ENCODE results near the gene KCNN4. TPM values are rescaled to one million over a fixed set of nuclear protein-coding genes. Genes with fewer than 3 reads are reported as not detected.
A peak's percentile ranks its signal among the peaks of the same experiment; 100 is the strongest.

KCNN4 gene
- total RNA-seq, 2 donors from 2014 or later: 2.8 to 3.5 TPM

DNA sequence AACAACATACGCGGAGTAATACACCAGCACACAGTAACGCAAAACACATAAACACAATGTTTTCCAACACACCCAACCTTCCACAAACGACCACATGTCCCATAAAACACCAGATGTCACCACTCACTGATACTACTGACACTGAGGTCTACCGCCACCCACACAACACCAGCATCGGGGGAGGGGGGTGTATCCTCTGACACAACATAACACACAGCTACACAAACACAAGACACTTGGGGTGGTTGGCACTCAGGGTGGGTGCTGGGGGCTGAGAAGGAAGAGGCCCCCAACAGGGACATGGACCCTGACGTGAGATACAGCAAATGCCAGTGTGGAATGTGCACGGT, 1.5 kb upstream of the KCNN4 start:
- TF ChIP-seq, protein P1, sequence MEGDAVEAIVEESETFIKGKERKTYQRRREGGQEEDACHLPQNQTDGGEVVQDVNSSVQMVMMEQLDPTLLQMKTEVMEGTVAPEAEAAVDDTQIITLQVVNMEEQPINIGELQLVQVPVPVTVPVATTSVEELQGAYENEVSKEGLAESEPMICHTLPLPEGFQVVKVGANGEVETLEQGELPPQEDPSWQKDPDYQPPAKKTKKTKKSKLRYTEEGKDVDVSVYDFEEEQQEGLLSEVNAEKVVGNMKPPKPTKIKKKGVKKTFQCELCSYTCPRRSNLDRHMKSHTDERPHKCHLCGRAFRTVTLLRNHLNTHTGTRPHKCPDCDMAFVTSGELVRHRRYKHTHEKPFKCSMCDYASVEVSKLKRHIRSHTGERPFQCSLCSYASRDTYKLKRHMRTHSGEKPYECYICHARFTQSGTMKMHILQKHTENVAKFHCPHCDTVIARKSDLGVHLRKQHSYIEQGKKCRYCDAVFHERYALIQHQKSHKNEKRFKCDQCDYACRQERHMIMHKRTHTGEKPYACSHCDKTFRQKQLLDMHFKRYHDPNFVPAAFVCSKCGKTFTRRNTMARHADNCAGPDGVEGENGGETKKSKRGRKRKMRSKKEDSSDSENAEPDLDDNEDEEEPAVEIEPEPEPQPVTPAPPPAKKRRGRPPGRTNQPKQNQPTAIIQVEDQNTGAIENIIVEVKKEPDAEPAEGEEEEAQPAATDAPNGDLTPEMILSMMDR (IDR thresholded peaks at IDR 0.05): no peak
- H3K27me3 ChIP-seq (replicated peaks; ENCODE audit: insufficient read depth): no peaks in the 10 kb centered on the region
- DNase-seq (ENCODE audit: low spot score): no peak
- no peak for ATAC-seq (ENCODE audit: insufficient number of reproducible peaks, low FRiP score, low read depth)
- H3K4me1 ChIP-seq (ENCODE audit: control insufficient read depth in 1 of 2, low read depth in 2 of 2): peaks cover 10 to 15% of the 10 kb centered on the region in 2 donors
- H3K9me3 ChIP-seq: no peaks in the 10 kb centered on the region
- no peak overlapping the region for H3K4me3 ChIP-seq
- H3K27ac ChIP-seq: no peak overlapping the region
- no peaks in the 10 kb centered on the region for H3K36me3 ChIP-seq

DNA sequence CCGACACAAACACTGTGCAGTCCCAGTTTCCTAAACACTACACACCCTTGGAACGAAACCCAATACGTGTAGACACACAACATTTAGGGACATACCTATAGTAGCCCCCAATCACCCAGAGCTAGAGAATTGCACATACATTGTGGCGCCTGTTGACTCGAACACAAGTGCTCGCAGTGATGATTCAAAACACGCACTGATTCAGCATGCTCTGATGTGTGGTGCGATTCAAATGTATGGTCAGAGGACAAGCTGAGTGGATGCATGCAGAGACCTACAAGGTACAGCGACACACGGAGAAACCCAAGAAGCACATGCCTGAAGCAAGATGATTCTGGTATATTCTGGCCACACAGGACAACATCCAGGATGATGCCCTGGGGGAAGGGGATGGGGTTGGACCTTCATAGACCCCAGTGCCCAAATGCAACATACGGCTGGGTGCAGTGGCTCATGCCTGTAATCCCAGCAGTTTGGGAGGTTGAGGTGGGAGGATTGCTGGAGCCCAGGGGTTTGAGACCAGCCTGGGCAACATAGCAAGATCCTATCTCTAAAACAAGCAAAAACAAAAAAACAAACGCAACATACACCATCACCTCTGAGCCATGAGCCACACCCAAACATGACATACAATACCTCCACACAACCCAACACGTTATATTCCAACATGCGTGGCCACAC, 997 bp upstream of the KCNN4 start:
- Histone ChIP-seq H3K36me3 (no peaks in the 10 kb centered on the region), H3K4me3 (no peak overlapping the region), H3K9me3 (no peaks in the 10 kb centered on the region), H3K27me3 (replicated peaks; ENCODE audit: insufficient read depth) (no peaks in the 10 kb centered on the region), H3K27ac (no peak overlapping the region), H3K4me1 (ENCODE audit: control insufficient read depth in 1 of 2, low read depth in 2 of 2) (peaks cover 10 to 15% of the 10 kb centered on the region in 2 donors)
- no peak for ATAC-seq (ENCODE audit: insufficient number of reproducible peaks, low FRiP score, low read depth)
- TF ChIP-seq, protein P1 (IDR thresholded peaks at IDR 0.05): no peak
- DNase-seq (ENCODE audit: low spot score): no peak

DNA sequence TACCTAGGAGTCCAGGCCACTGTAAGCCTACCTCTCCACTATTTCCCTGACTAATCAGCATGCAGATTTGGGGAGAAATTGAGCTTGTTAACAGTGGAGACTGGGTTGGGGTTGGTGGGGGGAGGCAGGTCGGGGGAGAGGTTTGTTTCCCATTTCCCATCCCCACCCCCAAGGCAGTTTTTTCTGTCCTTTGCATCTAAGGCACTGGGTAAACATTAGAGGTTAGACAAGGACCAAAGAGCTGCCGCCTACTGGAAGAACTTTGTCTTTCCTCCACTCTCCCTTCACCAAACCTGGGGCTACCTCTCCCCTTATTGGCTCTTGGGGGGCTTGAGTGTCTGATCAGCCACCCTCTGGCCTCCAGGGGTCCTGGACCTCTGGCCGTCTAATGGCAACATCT, 953 bp downstream of the KCNN4 start:
- DNase-seq (ENCODE audit: low spot score) (no peak), ATAC-seq (ENCODE audit: insufficient number of reproducible peaks, low FRiP score, low read depth) (no peak)
- Histone ChIP-seq H3K36me3 (no peaks in the 10 kb centered on the region), H3K27ac (peak overlapping the region in 1 of 2 donors; percentile 5), H3K4me1 (ENCODE audit: control insufficient read depth in 1 of 2, low read depth in 2 of 2) (peaks cover 8 to 12% of the 10 kb centered on the region in 2 donors), H3K9me3 (no peaks in the 10 kb centered on the region), H3K4me3 (peak overlapping the region; percentile 6), H3K27me3 (replicated peaks; ENCODE audit: insufficient read depth) (no peaks in the 10 kb centered on the region)
- TF ChIP-seq, protein P1 (IDR thresholded peaks at IDR 0.05): no peak

DNA sequence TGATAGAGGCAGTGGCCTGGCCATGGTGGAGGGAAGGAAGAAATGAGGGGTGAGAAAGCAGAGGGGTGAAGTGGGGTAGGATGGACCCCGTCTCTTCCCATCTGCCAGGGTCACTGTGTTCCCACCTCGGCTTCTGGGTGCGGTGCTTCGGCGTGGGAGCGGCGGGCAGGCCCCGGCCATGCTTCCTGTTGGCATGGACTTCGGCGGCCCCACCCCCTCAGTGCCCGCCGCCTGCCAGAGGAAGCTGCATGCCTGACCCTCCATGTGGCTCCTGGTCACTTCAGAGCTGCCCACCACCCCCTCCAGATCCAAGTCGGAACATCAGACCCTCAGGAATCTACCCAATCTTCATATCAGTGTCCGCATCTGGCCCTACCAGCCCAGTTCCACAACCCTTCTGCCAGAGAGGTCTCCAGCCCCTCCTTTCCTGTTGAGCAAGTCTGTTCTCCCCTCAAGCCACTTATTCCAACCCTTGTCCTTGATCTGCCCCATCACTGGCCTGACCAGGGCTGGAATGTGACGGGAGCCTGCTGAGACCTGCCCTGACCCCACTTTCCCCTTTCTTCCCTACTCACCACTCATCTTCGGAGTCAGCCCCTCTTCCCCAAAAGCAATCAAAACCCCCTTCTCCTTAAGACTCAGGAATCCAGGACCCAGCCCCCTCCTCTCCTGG, 1.5 kb downstream of the KCNN4 start:
- DNase-seq (ENCODE audit: low spot score) (no peak), ATAC-seq (ENCODE audit: insufficient number of reproducible peaks, low FRiP score, low read depth) (no peak)
- Histone ChIP-seq H3K4me3 (peak overlapping the region; percentile 6), H3K9me3 (no peaks in the 10 kb centered on the region), H3K4me1 (ENCODE audit: control insufficient read depth in 1 of 2, low read depth in 2 of 2) (peaks cover 9% of the 10 kb centered on the region in 2 donors), H3K27me3 (replicated peaks; ENCODE audit: insufficient read depth) (no peaks in the 10 kb centered on the region), H3K36me3 (no peaks in the 10 kb centered on the region), H3K27ac (no peak overlapping the region)
- TF ChIP-seq, protein P1 (IDR thresholded peaks at IDR 0.05): no peak

DNA sequence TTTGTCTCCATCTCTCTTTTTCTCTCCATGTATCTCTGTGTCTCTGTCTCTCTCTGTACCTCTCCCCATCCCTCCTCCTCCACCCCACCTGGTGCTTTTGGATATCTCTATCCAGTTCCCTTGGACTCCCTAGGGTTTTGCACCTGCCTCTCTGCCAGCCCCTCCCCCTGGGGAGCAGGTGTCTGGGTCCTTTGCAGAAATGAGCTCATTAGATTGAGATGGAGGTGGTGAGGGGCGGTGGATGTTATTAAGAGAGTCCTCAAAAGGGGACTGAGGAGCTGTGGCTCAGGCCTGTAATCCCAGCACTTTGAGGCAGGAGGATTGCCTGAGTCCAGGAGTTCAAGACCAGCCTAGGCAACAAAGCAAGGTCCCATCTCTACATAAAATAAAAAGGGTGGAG, 2.1 kb downstream of the KCNN4 start:
- Histone ChIP-seq H3K9me3 (no peaks in the 10 kb centered on the region), H3K27me3 (replicated peaks; ENCODE audit: insufficient read depth) (no peaks in the 10 kb centered on the region), H3K36me3 (no peaks in the 10 kb centered on the region), H3K4me1 (ENCODE audit: control insufficient read depth in 1 of 2, low read depth in 2 of 2) (peaks cover 9 to 15% of the 10 kb centered on the region in 2 donors), H3K27ac (peak overlapping the region in 1 of 2 donors; percentile 21), H3K4me3 (no peak overlapping the region)
- DNase-seq (ENCODE audit: low spot score): no peak
- ATAC-seq (ENCODE audit: insufficient number of reproducible peaks, low FRiP score, low read depth): no peak
- TF ChIP-seq, protein P1 (IDR thresholded peaks at IDR 0.05): no peak
